PFSK-1 (cell line): ENCODE results near the gene SLC9A3.

Experiments
- POLR2AphosphoS5 ChIP-seq: IDR thresholded peaks from 2 replicates; pipeline ENCODE4 v1.6.1; 2012; ENCODE audit warnings: low read depth, mild to moderate bottlenecking, control low read depth, low read length, moderate library complexity
- SIN3A ChIP-seq: IDR thresholded peaks from 2 replicates; pipeline ENCODE4 v1.6.1; 2012; ENCODE audit warnings: mild to moderate bottlenecking, low read length, moderate library complexity, borderline replicate concordance; ENCODE audit not compliant: insufficient read depth
- TAF1 ChIP-seq: IDR thresholded peaks from 2 replicates; pipeline ENCODE4 v1.6.1; 2012; ENCODE audit warnings: low read length, control low read depth, borderline replicate concordance; ENCODE audit not compliant: insufficient read depth

DNA sequence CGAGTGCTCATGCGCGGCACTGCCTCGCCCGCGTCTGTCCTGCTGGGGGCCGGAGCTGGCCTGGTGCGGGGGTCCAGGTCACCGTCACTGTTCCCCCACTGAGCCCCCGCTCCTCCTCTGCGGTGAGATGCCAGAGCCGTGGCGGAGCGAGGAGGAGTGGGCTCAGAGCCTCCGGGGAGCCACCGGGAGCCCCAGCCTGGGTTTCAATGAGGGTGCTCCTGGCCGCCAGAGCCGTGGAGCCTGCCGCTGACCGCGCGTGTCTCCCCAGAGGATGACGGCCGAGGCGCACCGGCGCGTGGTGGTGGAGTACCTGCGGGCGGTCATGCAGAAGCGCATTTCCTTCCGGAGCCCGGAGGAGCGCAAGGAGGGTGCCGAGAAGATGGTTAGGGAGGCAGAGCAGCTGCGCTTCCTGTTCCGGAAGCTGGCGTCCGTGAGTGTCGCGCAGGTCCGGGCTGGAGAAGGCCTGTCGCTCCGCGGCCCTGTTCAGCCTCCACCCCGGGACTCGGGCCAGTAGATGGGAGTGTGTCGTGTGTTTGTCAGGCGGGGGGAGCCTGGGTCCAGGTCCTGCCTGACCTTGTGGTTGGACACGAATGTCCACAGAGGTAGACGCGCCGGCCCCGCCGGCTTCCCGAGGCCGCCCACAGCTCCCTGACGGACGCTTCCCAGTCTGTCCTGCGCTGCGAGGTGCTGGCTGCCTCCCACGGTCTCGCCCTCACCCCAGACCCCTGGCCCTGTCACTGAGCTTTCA, 59.2 kb downstream of the SLC9A3 start:
- TF ChIP-seq POLR2AphosphoS5 (no peak), TAF1 (no peak), SIN3A (no peak)
